HepG2 (cell line): Measurements from ENCODE around the gene DPEP1. TPM values are rescaled to one million over a fixed set of nuclear protein-coding genes. Genes with fewer than 3 reads are reported as not detected.

Experiments used
- AHR ChIP-seq: IDR thresholded peaks from 2 replicates; pipeline ENCODE4 v1.6.1; 2018; ENCODE audit warnings: missing genetic modification reagents, missing compliant biosample characterization
- ARNT ChIP-seq: fragments of 450-650 bp; IDR thresholded peaks from 2 replicates; pipeline ENCODE4 v1.6.1; 2017
- BCLAF1 ChIP-seq: fragments of 450-650 bp; IDR thresholded peaks from 2 replicates; pipeline ENCODE4 v1.6.1; 2017; ENCODE audit warnings: mild to moderate bottlenecking
- BHLHE40 ChIP-seq: IDR thresholded peaks from 2 replicates; pipeline ENCODE4 v1.6.1; 2011; ENCODE audit warnings: low read length, improper control_type of control experiment
- ETV6 ChIP-seq: sonication (generic); formaldehyde crosslinking; conservative IDR thresholded peaks from 2 replicates; pipeline ENCODE4 v1.4.0; 2020; ENCODE audit warnings: missing genetic modification reagents
- GLMP ChIP-seq: sonication (generic); formaldehyde crosslinking; IDR thresholded peaks from 2 replicates; pipeline ENCODE4 v1.9.0; 2021; ENCODE audit warnings: missing genetic modification reagents, mild to moderate bottlenecking, borderline replicate concordance
- GMEB1 ChIP-seq: sonication (generic); formaldehyde crosslinking; IDR thresholded peaks from 2 replicates; pipeline ENCODE4 v1.5.1; 2020; ENCODE audit warnings: missing genetic modification reagents, mild to moderate bottlenecking, borderline replicate concordance
- HOXA7 ChIP-seq: sonication (generic); formaldehyde crosslinking; IDR thresholded peaks from 2 replicates; pipeline ENCODE4 v1.8.1; 2022; ENCODE audit warnings: mild to moderate bottlenecking, missing genetic modification reagents, moderate library complexity
- IRX3 ChIP-seq: sonication (generic); formaldehyde crosslinking; IDR thresholded peaks from 2 replicates; pipeline ENCODE4 v1.8.1; 2023; ENCODE audit warnings: mild to moderate bottlenecking, low read depth, missing genetic modification reagents, borderline replicate concordance
- MAX ChIP-seq: IDR thresholded peaks from 2 replicates; pipeline ENCODE4 v1.6.1; 2012; ENCODE audit warnings: inconsistent platforms
- PPARG ChIP-seq: conservative IDR thresholded peaks from 2 replicates; pipeline ENCODE4 v1.6.1; 2016; ENCODE audit warnings: missing biosample characterization, missing genetic modification reagents
- TCF7 ChIP-seq: sonication (generic); IDR thresholded peaks from 2 replicates; pipeline ENCODE4 v1.6.1; 2016; ENCODE audit warnings: antibody characterized with exemption, low read depth
- THYN1 ChIP-seq: sonication (generic); formaldehyde crosslinking; IDR thresholded peaks from 2 replicates; pipeline ENCODE4 v1.8.1; 2023; ENCODE audit warnings: low read depth, mild to moderate bottlenecking, moderate library complexity, missing genetic modification reagents, borderline replicate concordance
- YEATS4 ChIP-seq: sonication (generic); formaldehyde crosslinking; IDR thresholded peaks from 2 replicates; pipeline ENCODE4 v1.4.0; 2020; ENCODE audit warnings: missing genetic modification reagents, borderline replicate concordance
- ZMYM2 ChIP-seq: sonication (generic); formaldehyde crosslinking; IDR thresholded peaks from 2 replicates; pipeline ENCODE4 v1.8.0; 2022; ENCODE audit warnings: mild to moderate bottlenecking, missing genetic modification reagents
- ZNF264 ChIP-seq: sonication (generic); formaldehyde crosslinking; IDR thresholded peaks from 2 replicates; pipeline ENCODE4 v1.4.0; 2020; ENCODE audit warnings: missing genetic modification reagents
- ZNF441 ChIP-seq: sonication (generic); formaldehyde crosslinking; IDR thresholded peaks from 2 replicates; pipeline ENCODE4 v1.7.0; 2021; ENCODE audit warnings: missing genetic modification reagents, borderline replicate concordance
- ZNF496 ChIP-seq: sonication (generic); formaldehyde crosslinking; IDR thresholded peaks from 2 replicates; pipeline ENCODE4 v1.8.1; 2023; ENCODE audit warnings: mild to moderate bottlenecking, moderate library complexity, missing genetic modification reagents; ENCODE audit not compliant: insufficient replicate concordance
- ZNF543 ChIP-seq: sonication (generic); formaldehyde crosslinking; IDR thresholded peaks from 2 replicates; pipeline ENCODE4 v1.4.0; 2020; ENCODE audit warnings: mild to moderate bottlenecking, missing genetic modification reagents
- ZNF597 ChIP-seq: sonication (generic); formaldehyde crosslinking; IDR thresholded peaks from 2 replicates; pipeline ENCODE4 v1.5.0; 2020; ENCODE audit warnings: missing genetic modification reagents
- ZNF740 ChIP-seq: sonication (generic); formaldehyde crosslinking; IDR thresholded peaks from 2 replicates; pipeline ENCODE4 v1.4.0; 2020; ENCODE audit warnings: missing genetic modification reagents
- ZNF773 ChIP-seq: sonication (generic); formaldehyde crosslinking; IDR thresholded peaks from 2 replicates; pipeline ENCODE4 v1.4.0; 2020; ENCODE audit warnings: missing genetic modification reagents, borderline replicate concordance
- polyA plus RNA-seq, 8 experiments: library from polyadenylated mRNA; depleted of rRNA in 3 of 8; stranded (reverse) in 7 of 8; unstranded in 1 of 8; fragments of >200 nt; fragmentation: Illumina TruSeq in 4 of 8; extraction: Trizol in 4 of 8; gene quantifications; 2 replicates each; pipeline versions ENCODE4 v1.2.1 to v1.2.3, GENCODE V29; 2011 to 2016; ENCODE audit warnings: low read depth in 4 of 8, missing spikeins in 1 of 8, mixed read lengths in 1 of 8; ENCODE audit not compliant: insufficient read depth in 1 of 8
- total RNA-seq, 5 experiments: library from RNA; depleted of rRNA; stranded (reverse); fragments of >200 nt; fragmentation: Illumina TruSeq; extraction: Trizol; gene quantifications; 2 replicates each; pipeline ENCODE4 v1.2.3, GENCODE V29; 2016; ENCODE audit warnings: low read depth in 1 of 5

Gene DPEP1
- total and polyA plus RNA-seq, 2 of the 13 experiments (the other 11 are each of a cell fraction or from before 2014, with no cell fraction given) = 37.6 to 52.2 TPM

- TF ChIP-seq MAX (peak; percentile 39; the same call in 1 of the 2 replicates), IRX3 (CRISPR knock-in tag) (no peak), ZNF441 (CRISPR knock-in tag) (no peak), ZNF264 (CRISPR knock-in tag) (no peak), ETV6 (CRISPR knock-in tag) (no peak), GMEB1 (CRISPR knock-in tag) (no peak; the same call in 1 of the 2 replicates), BCLAF1 (no peak), AHR (CRISPR knock-in tag) (no peak), BHLHE40 (peak; percentile 58), PPARG (no peak), ZNF740 (CRISPR knock-in tag) (no peak), ZNF543 (CRISPR knock-in tag) (no peak), GLMP (no peak), ZNF773 (CRISPR knock-in tag) (no peak), THYN1 (CRISPR knock-in tag) (no peak), ARNT (no peak), ZNF597 (CRISPR knock-in tag) (no peak), TCF7 (peak; percentile 92), HOXA7 (CRISPR knock-in tag) (no peak), YEATS4 (no peak), ZMYM2 (CRISPR knock-in tag) (no peak), ZNF496 (CRISPR knock-in tag) (no peak)
Observed at GRCh38 chr16:89624777-89625761, 11.6 kb downstream of the DPEP1 start (continued).
